Erythroblast (primary cell): ENCODE measurements around the gene TREM1.

Experiments
- GATA1 ChIP-seq: IDR thresholded peaks from 2 replicates; pipeline ENCODE4 v1.6.1; 2011; ENCODE audit warnings: low read depth, mild to moderate bottlenecking, control low read depth, low read length, moderate library complexity
- POLR2A ChIP-seq: IDR thresholded peaks from 2 replicates; pipeline ENCODE4 v1.6.1; 2011; ENCODE audit warnings: mild to moderate bottlenecking, low read length

DNA sequence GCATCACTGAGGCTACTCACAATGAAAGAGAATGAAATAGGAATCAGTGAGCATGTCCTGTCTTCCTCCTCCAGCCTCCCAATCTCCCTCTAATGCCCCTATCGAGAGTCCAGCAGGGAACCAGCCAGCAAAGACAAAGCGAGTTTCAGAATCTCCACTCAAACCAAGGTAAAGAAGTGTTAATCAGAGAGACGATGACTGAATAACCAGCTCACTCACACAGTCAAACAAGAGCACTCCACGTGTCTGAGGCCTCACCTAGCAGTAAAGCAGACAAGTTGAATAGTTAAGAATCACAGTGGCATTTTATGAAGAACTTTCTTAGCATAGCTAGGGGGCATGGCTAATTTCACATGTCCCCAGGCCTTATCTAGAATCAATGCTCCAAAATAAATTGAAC lies 3.3 kb upstream of the TREM1 start:
- TF ChIP-seq POLR2A (no peak), GATA1 (no peak)
